Ascending aorta (tissue), 2 donors: ENCODE results near the gene UBN2. TPM values are rescaled to one million over a fixed set of nuclear protein-coding genes. Genes with fewer than 3 reads are reported as not detected.

Experiments
- DNase-seq, 2 donors: peaks; one replicate each; pipeline ENCODE4 v3.0.0-alpha.2; 2019; ENCODE audit warnings: low spot score in 2 of 2
- H3K27ac ChIP-seq, 2 donors: fragments of 200-600 bp; sonication (generic); one replicate each; pipeline ENCODE4 v1.5.1; 2016 to 2017; ENCODE audit warnings: mild to moderate bottlenecking in 1 of 2
- H3K27me3 ChIP-seq: fragments of 200-600 bp; sonication (generic); one replicate; pipeline ENCODE4 v1.5.1; 2017
- H3K36me3 ChIP-seq, 2 donors: fragments of 200-600 bp; sonication (generic); one replicate each; pipeline ENCODE4 v1.5.1; 2016
- H3K4me1 ChIP-seq, 2 donors: fragments of 200-600 bp; sonication (generic); one replicate each; pipeline ENCODE4 v1.5.1; 2016 to 2017; ENCODE audit warnings: mild to moderate bottlenecking in 1 of 2
- H3K4me3 ChIP-seq, 2 donors: fragments of 200-600 bp; sonication (generic); one replicate each; pipeline ENCODE4 v1.5.1; 2016 to 2017; ENCODE audit warnings: mild to moderate bottlenecking in 1 of 2
- H3K9me3 ChIP-seq, 2 donors: fragments of 200-600 bp; sonication (generic); one replicate each; pipeline ENCODE4 v1.5.1; 2016
- CTCF ChIP-seq, 3 experiments: fragments of 200-600 bp in 2 of 3; fragments of 450-650 bp in 1 of 3; sonication (generic) in 2 of 3; IDR thresholded peaks; one replicate each; pipeline ENCODE4 v1.5.1; 2016 to 2019; ENCODE audit warnings: antibody characterized with exemption in 3 of 3, mild to moderate bottlenecking in 1 of 3, moderate library complexity in 1 of 3
- intact Hi-C: fragments of 100-400 bp; cut with DNase I; formaldehyde crosslinking; loops from one replicate; pipeline ENCODE4 v1.15.1; 2023
- total RNA-seq: library from RNA; depleted of rRNA; stranded (reverse); fragments of >200 nt; gene quantifications from one replicate; pipeline ENCODE4 v1.1.0, GENCODE V29; 2016

The UBN2 gene
- total RNA-seq, 1 donor from 2014 or later = 3.7 TPM

GRCh38 chr7:139259142-139259541 lies 28.1 kb downstream of the UBN2 start:
- intact Hi-C loops = no loop called here
- Histone ChIP-seq H3K9me3 (no peaks in the 10 kb centered on the region), H3K4me3 (no peak overlapping the region), H3K36me3 (peaks cover 37 to 65% of the 10 kb centered on the region in 2 donors), H3K27me3 (no peaks in the 10 kb centered on the region), H3K27ac (no peak overlapping the region), H3K4me1 (no peaks in the 10 kb centered on the region)
- DNase-seq = no peak
- no peak for TF ChIP-seq CTCF (IDR thresholded peaks at IDR 0.05)

DNA sequence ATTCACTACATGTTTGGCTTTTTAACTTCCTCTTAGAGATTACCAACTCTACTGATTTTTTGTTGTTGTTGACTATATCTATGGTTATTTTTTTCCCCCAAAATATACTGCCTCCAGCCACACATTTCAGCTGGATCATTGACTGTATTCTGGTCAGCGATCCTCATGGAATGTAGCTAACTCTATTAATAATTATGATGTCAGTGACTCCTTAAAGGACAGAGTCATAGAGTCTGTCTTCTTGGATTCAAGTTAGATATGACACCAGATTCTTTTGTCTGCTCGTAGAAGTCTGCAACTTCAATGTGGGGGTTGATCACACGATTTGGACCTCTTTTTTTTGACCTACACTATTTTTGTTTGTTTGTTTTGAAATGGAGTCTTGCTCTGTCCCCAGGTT lies 33.2 kb downstream of the UBN2 start:
- Histone ChIP-seq H3K36me3 (peaks cover 50 to 86% of the 10 kb centered on the region in 2 donors), H3K27me3 (no peaks in the 10 kb centered on the region), H3K4me1 (no peaks in the 10 kb centered on the region), H3K4me3 (no peak overlapping the region), H3K9me3 (no peaks in the 10 kb centered on the region), H3K27ac (no peak overlapping the region)
- DNase-seq = no peak
- TF ChIP-seq CTCF (IDR thresholded peaks at IDR 0.05) = no peak
- intact Hi-C loops = no loop called here

DNA sequence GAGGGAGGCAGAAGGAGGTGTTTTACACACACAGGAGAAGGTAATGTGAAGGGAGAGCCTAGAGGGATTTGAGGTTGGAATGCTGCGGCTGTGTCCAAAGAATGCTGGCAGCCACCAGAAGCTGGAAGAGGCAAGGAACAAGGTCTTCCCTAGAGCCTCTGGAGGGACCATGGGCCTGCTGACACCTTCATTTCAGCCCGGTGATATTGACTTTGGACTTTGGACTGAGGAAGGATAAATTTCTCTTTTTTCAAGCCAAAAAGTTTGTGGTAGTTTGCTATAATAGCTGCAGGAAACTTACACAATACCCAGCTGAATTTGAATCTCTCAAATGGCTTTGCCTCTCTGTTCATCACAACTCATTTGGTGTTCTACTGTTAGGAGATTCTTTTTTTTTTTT lies 34.6 kb downstream of the UBN2 start:
- H3K9me3 ChIP-seq = no peaks in the 10 kb centered on the region
- no peaks in the 10 kb centered on the region for H3K27me3 ChIP-seq
- no peak for TF ChIP-seq CTCF (IDR thresholded peaks at IDR 0.05)
- H3K36me3 ChIP-seq = peaks cover 48 to 86% of the 10 kb centered on the region in 2 donors
- intact Hi-C loops = no loop called here
- no peak for DNase-seq
- no peak overlapping the region for H3K4me3 ChIP-seq
- H3K4me1 ChIP-seq = no peaks in the 10 kb centered on the region
- no peak overlapping the region for H3K27ac ChIP-seq

- peaks cover 0 to 3% of the 10 kb centered on the region in 2 donors for H3K4me1 ChIP-seq
- intact Hi-C loops = no loop called here
- peak overlapping the region in 1 of 2 donors; percentile 46 for H3K4me3 ChIP-seq
- no peak for DNase-seq
- peaks cover 54 to 81% of the 10 kb centered on the region in 2 donors for H3K36me3 ChIP-seq
- peak overlapping the region; percentile 65 to 67 for H3K27ac ChIP-seq
- no peaks in the 10 kb centered on the region for H3K9me3 ChIP-seq
- no peaks in the 10 kb centered on the region for H3K27me3 ChIP-seq
- TF ChIP-seq CTCF (IDR thresholded peaks at IDR 0.05) = no peak
Measured at GRCh38 chr7:139271718-139272628, 40.9 kb downstream of the UBN2 start.

DNA sequence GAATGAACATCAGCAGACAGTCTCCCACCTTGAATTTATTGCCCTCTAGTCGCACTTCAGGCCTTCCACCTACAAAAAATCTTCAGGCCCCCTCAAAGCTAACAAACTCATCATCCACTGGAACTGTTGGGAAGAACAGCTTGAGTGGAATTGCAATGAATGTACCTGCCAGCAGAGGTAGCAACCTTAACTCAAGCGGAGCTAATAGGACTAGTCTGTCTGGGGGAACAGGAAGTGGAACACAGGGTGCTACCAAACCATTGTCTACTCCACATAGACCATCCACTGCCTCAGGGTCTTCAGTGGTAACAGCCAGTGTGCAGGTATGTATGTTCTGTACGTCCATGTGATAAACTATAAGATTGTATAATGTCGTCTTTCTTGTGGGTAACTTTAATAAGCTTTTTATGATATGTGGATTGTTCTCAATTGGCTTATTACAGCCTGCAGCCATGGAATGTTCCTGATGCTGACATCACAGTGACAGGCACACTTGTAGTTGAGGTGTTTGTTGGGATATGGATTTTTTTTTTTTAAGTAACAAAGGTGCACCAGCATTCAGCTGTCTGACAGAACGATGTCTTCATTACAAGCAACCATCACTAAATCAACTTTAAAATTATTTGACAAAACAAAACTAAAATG lies 53.3 kb downstream of the UBN2 start:
- Histone ChIP-seq H3K27me3 (no peaks in the 10 kb centered on the region), H3K27ac (no peak overlapping the region), H3K36me3 (peaks cover 26 to 48% of the 10 kb centered on the region in 2 donors), H3K9me3 (no peaks in the 10 kb centered on the region), H3K4me1 (no peaks in the 10 kb centered on the region), H3K4me3 (no peak overlapping the region)
- TF ChIP-seq CTCF (IDR thresholded peaks at IDR 0.05) = no peak
- DNase-seq = no peak
- intact Hi-C loops = no loop called here
